GM19397 (cell line): Measurements from ENCODE around the gene FANK1.

ENCODE experiments used
- ATAC-seq: cut with Tn5 transposase; IDR thresholded peaks from one replicate; pipeline ENCODE4 v1.9.1; 2021; ENCODE audit warnings: mild to moderate bottlenecking, moderate library complexity; ENCODE audit not compliant: unreplicated experiment

The FANK1 gene

GRCh38 chr10:125984865-125985495, 88.6 kb downstream of the FANK1 start:
- ATAC-seq = no peak

GRCh38 chr10:125985557-125986240, 89.3 kb downstream of the FANK1 start:
- no peak for ATAC-seq

GRCh38 chr10:125989791-125990190, 93.4 kb downstream of the FANK1 start:
- no peak for ATAC-seq

GRCh38 chr10:125990974-125991373, 94.6 kb downstream of the FANK1 start:
- ATAC-seq = no peak

GRCh38 chr10:125991392-125991791, 95.0 kb downstream of the FANK1 start:
- no peak for ATAC-seq

GRCh38 chr10:125992254-125992653, 95.9 kb downstream of the FANK1 start:
- ATAC-seq = no peak

- no peak for ATAC-seq
Measured at GRCh38 chr10:125994601-125995000, 98.2 kb downstream of the FANK1 start.

- no peak for ATAC-seq
Measured at GRCh38 chr10:125995726-125996304, 99.5 kb downstream of the FANK1 start.

GRCh38 chr10:125997586-125997985, 101.2 kb downstream of the FANK1 start:
- ATAC-seq = no peak

GRCh38 chr10:125999694-126000093, 103.3 kb downstream of the FANK1 start:
- no peak for ATAC-seq

GRCh38 chr10:126001576-126001975, 105.2 kb downstream of the FANK1 start:
- ATAC-seq = no peak

GRCh38 chr10:126004752-126005151, 108.4 kb downstream of the FANK1 start:
- no peak for ATAC-seq

GRCh38 chr10:126006264-126006663, 109.9 kb downstream of the FANK1 start:
- no peak for ATAC-seq

- no peak for ATAC-seq
Measured at GRCh38 chr10:126006906-126007305, 110.5 kb downstream of the FANK1 start.

- ATAC-seq = no peak
Measured at GRCh38 chr10:126009650-126010049, 113.3 kb downstream of the FANK1 start.

- ATAC-seq = no peak
Measured at GRCh38 chr10:126011995-126012394, 115.6 kb downstream of the FANK1 start.

- ATAC-seq = no peak
Measured at GRCh38 chr10:126012485-126012884, 116.1 kb downstream of the FANK1 start.

GRCh38 chr10:126013489-126014281, 117.3 kb downstream of the FANK1 start:
- ATAC-seq = no peak

GRCh38 chr10:126014309-126014708, 117.9 kb downstream of the FANK1 start:
- no peak for ATAC-seq

GRCh38 chr10:126015413-126015812, 119.0 kb downstream of the FANK1 start:
- ATAC-seq = no peak

GRCh38 chr10:126016156-126016805, 119.9 kb downstream of the FANK1 start:
- no peak for ATAC-seq
